GM23338 (cell line): ENCODE measurements around the gene WBP2.

ENCODE experiments used
- CREB1 ChIP-seq: fragments of 250-450 bp; sonication (Bioruptor Pico); IDR thresholded peaks from 2 replicates; pipeline ENCODE4 v1.5.0; 2020; ENCODE audit warnings: low read depth, mild to moderate bottlenecking, moderate library complexity
- CTCF ChIP-seq, 2 experiments: fragments of 200-600 bp in 1 of 2; sonication (generic) in 1 of 2; conservative IDR thresholded peaks; 2 replicates each; pipeline versions ENCODE4 v1.5.1 to v1.6.1; 2016 to 2017; ENCODE audit warnings: antibody characterized with exemption in 2 of 2, low read depth in 2 of 2, mild to moderate bottlenecking in 2 of 2, moderate library complexity in 1 of 2
- EZH2 ChIP-seq: fragments of 200-600 bp; sonication (generic); IDR thresholded peaks from one replicate; pipeline ENCODE4 v1.8.0; 2017; ENCODE audit warnings: antibody characterized with exemption, mild to moderate bottlenecking, low read depth; ENCODE audit not compliant: unreplicated experiment
- EZH2phosphoT487 ChIP-seq: fragments of 200-600 bp; sonication (generic); IDR thresholded peaks from one replicate; pipeline ENCODE4 v1.8.1; 2018; ENCODE audit warnings: antibody characterized with exemption; ENCODE audit not compliant: unreplicated experiment
- JUNB ChIP-seq: IDR thresholded peaks from one replicate; pipeline ENCODE4 v1.6.1; 2016; ENCODE audit warnings: antibody characterized with exemption; ENCODE audit not compliant: unreplicated experiment
- NANOG ChIP-seq: IDR thresholded peaks from 2 replicates; pipeline ENCODE4 v1.6.1; 2016; ENCODE audit warnings: antibody characterized with exemption, borderline replicate concordance
- POLR2AphosphoS5 ChIP-seq: IDR thresholded peaks from 2 replicates; pipeline ENCODE4 v1.6.1; 2016; ENCODE audit warnings: antibody characterized with exemption, low read depth
- REST ChIP-seq: IDR thresholded peaks from one replicate; pipeline ENCODE4 v1.6.1; 2018; ENCODE audit warnings: antibody characterized with exemption; ENCODE audit not compliant: unreplicated experiment
- ZNF331 ChIP-seq: fragments of 250-450 bp; sonication (Bioruptor Pico); IDR thresholded peaks from 2 replicates; pipeline ENCODE4 v1.5.0; 2020; ENCODE audit warnings: low read depth, mild to moderate bottlenecking, moderate library complexity
- TF ChIP-seq, protein P1 (sequence below): IDR thresholded peaks from 2 replicates; pipeline ENCODE4 v1.6.1; 2016; ENCODE audit warnings: antibody characterized with exemption

DNA sequence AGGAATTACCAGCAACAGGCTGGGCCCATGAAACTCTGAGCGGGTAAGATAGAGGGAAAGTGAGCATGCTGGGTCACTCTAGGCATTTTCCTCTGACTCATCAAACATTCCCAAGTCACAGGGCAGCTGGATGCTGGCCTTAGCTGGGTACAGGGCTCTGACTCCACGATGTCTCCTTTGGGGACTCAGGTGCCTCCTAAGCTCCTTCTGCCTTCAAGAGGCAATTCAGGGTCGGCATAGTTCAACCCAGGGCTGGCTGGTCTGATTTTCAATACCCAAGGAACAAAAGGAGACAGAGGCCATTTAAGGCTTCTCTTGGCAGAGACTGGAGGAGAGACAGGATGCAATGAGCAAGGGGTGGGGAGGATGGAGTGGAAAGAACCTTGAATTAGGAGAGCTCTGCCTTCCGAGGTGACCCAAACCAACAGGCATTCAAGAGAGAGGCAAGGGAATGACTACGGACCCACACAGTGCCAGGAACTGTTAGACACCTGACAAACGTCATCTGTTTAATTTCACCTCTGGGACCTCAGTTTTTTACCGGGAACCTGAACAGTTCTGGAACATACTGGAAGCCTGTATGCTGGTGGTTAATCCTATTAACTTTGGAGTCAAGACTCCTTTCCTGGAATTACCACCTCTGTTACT, 910 bp downstream of the WBP2 start:
- no peak for TF ChIP-seq JUNB
- TF ChIP-seq CTCF (conservative IDR thresholded peaks at IDR 0.05; ENCODE audit: low read depth in 2 of 2) = no peak
- no peak for TF ChIP-seq EZH2
- TF ChIP-seq REST = no peak
- TF ChIP-seq EZH2phosphoT487 = no peak
- no peak for TF ChIP-seq POLR2AphosphoS5
- no peak for TF ChIP-seq CREB1 (CRISPR knock-in tag)
- TF ChIP-seq ZNF331 = no peak
- TF ChIP-seq, protein P1, sequence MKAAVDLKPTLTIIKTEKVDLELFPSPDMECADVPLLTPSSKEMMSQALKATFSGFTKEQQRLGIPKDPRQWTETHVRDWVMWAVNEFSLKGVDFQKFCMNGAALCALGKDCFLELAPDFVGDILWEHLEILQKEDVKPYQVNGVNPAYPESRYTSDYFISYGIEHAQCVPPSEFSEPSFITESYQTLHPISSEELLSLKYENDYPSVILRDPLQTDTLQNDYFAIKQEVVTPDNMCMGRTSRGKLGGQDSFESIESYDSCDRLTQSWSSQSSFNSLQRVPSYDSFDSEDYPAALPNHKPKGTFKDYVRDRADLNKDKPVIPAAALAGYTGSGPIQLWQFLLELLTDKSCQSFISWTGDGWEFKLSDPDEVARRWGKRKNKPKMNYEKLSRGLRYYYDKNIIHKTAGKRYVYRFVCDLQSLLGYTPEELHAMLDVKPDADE = no peak
- TF ChIP-seq NANOG = no peak
